CD14-positive monocyte (primary cell): ENCODE results near the gene SMAD3. TPM values are rescaled to one million over a fixed set of nuclear protein-coding genes. Genes with fewer than 3 reads are reported as not detected.

Experiments
- DNase-seq, 3 donors: peaks; one replicate each; pipeline ENCODE4 v3.0.0-alpha.2; 2011 to 2022
- H2AFZ ChIP-seq: 2 replicates; pipeline ENCODE4 v1.6.0; 2012; ENCODE audit warnings: mild to moderate bottlenecking, low read depth, low read length, inconsistent platforms; ENCODE audit not compliant: insufficient read depth, poor library complexity, severe bottlenecking
- H3K27ac ChIP-seq, 2 donors: 1 replicate in 1 of 2; 2 replicates in 1 of 2; pipeline ENCODE4 v1.5.1; 2012 to 2013; ENCODE audit warnings: low read length in 2 of 2, control low read depth in 1 of 2, inconsistent platforms in 1 of 2, low read depth in 1 of 2, mild to moderate bottlenecking in 1 of 2
- H3K27me3 ChIP-seq, 2 donors: one replicate each; pipeline versions ENCODE4 v1.6.0 to v1.6.1; 2011 to 2013; ENCODE audit warnings: low read length in 2 of 2; ENCODE audit not compliant: control insufficient read depth in 2 of 2, insufficient read depth in 2 of 2
- H3K36me3 ChIP-seq, 2 donors: replicated peaks in 1 of 2; 1 replicate in 1 of 2; 2 replicates in 1 of 2; pipeline versions ENCODE4 v1.5.1 to v1.6.1; 2012 to 2013; ENCODE audit warnings: low read length in 2 of 2, control low read depth in 1 of 2, inconsistent platforms in 1 of 2, mild to moderate bottlenecking in 1 of 2; ENCODE audit not compliant: insufficient read depth in 2 of 2, control insufficient read depth in 1 of 2
- H3K4me1 ChIP-seq, 2 donors: 1 replicate in 1 of 2; 2 replicates in 1 of 2; pipeline versions ENCODE4 v1.5.1 to v1.6.1; 2012 to 2013; ENCODE audit warnings: low read length in 2 of 2, control low read depth in 1 of 2, inconsistent platforms in 1 of 2, mild to moderate bottlenecking in 1 of 2, moderate library complexity in 1 of 2; ENCODE audit not compliant: insufficient read depth in 2 of 2, control insufficient read depth in 1 of 2
- H3K4me2 ChIP-seq: replicated peaks from 2 replicates; pipeline ENCODE3; 2012; ENCODE audit warnings: low read length, moderate library complexity, mild to moderate bottlenecking; ENCODE audit not compliant: poor library complexity, severe bottlenecking; ENCODE audit errors: extremely low read depth
- H3K4me3 ChIP-seq, 3 experiments: fragments of 200-600 bp in 1 of 3; sonication (generic) in 1 of 3; replicated peaks in 1 of 3; 1 replicate in 2 of 3; 2 replicates in 1 of 3; pipeline ENCODE4 v1.5.1; 2011 to 2013; ENCODE audit warnings: low read length in 3 of 3, mild to moderate bottlenecking in 3 of 3, control low read depth in 2 of 3, low read depth in 2 of 3, inconsistent platforms in 1 of 3, moderate library complexity in 1 of 3
- H3K79me2 ChIP-seq: 2 replicates; pipeline ENCODE4 v1.6.0; 2012; ENCODE audit warnings: mild to moderate bottlenecking, control low read depth, inconsistent platforms, low read length, moderate library complexity; ENCODE audit not compliant: insufficient read depth
- H3K9ac ChIP-seq: 2 replicates; pipeline ENCODE4 v1.6.0; 2017; ENCODE audit warnings: low read length, mild to moderate bottlenecking; ENCODE audit not compliant: insufficient read depth, poor library complexity, severe bottlenecking
- H3K9me3 ChIP-seq, 2 donors: replicated peaks in 1 of 2; 1 replicate in 1 of 2; 2 replicates in 1 of 2; pipeline versions ENCODE4 v1.5.1 to v1.6.1; 2012 to 2013; ENCODE audit warnings: low read length in 2 of 2, control low read depth in 1 of 2; ENCODE audit not compliant: control insufficient read depth in 1 of 2, insufficient read depth in 1 of 2
- H4K20me1 ChIP-seq: 2 replicates; pipeline ENCODE4 v1.6.0; 2012; ENCODE audit warnings: mild to moderate bottlenecking, low read length, control low read depth, moderate library complexity; ENCODE audit not compliant: insufficient read depth
- H3K27ac Mint-ChIP-seq, 7 donors: one replicate each; pipeline ENCODE4 v1.8.0; 2020; ENCODE audit warnings: mild to moderate bottlenecking in 7 of 7, mixed read lengths in 7 of 7, moderate library complexity in 6 of 7, inconsistent platforms in 2 of 7
- H3K27me3 Mint-ChIP-seq, 3 donors: one replicate each; pipeline ENCODE4 v1.8.0; 2021 to 2022; ENCODE audit warnings: low read depth in 3 of 3, mild to moderate bottlenecking in 3 of 3, mixed read lengths in 3 of 3, moderate library complexity in 3 of 3, inconsistent platforms in 1 of 3
- H3K36me3 Mint-ChIP-seq, 2 donors: one replicate each; pipeline ENCODE4 v1.8.0; 2020; ENCODE audit warnings: mixed read lengths in 2 of 2, inconsistent platforms in 1 of 2, mild to moderate bottlenecking in 1 of 2
- H3K4me1 Mint-ChIP-seq: one replicate; pipeline ENCODE4 v1.8.0; 2020; ENCODE audit warnings: mild to moderate bottlenecking, mixed read lengths
- H3K4me3 Mint-ChIP-seq, 2 donors: one replicate each; pipeline ENCODE4 v1.8.0; 2020; ENCODE audit warnings: mild to moderate bottlenecking in 2 of 2, mixed read lengths in 2 of 2, moderate library complexity in 1 of 2
- H3K9me3 Mint-ChIP-seq, 7 donors: one replicate each; pipeline ENCODE4 v1.8.0; 2020 to 2022; ENCODE audit warnings: mixed read lengths in 7 of 7, mild to moderate bottlenecking in 6 of 7, moderate library complexity in 6 of 7, inconsistent platforms in 2 of 7
- WGBS: methylation state at CpG from one replicate; pipeline ENCODE4 v1.1.5; 2013; ENCODE audit warnings: missing lambda C conversion rate; ENCODE audit not compliant: insufficient coverage; 5-methylcytosine and 5-hydroxymethylcytosine counted together
- intact Hi-C, 2 donors: fragments of 100-400 bp; cut with micrococcal nuclease; formaldehyde crosslinking; loops; one replicate each; pipeline versions ENCODE4 v1.15.0 to v1.15.1; 2023
- polyA plus RNA-seq, 3 donors: library from polyadenylated mRNA; depleted of rRNA in 1 of 3; unstranded in 2 of 3; stranded (reverse) in 1 of 3; fragments of 300-500 nt in 2 of 3; fragments of >200 nt in 1 of 3; fragmentation: Illumina TruSeq in 2 of 3; gene quantifications; 1 replicate in 2 of 3; 2 replicates in 1 of 3; pipeline ENCODE4 v1.2.3, GENCODE V29; 2012 to 2021
- TF ChIP-seq, protein P1 (sequence below): fragments of 200-600 bp; IDR thresholded peaks from one replicate; pipeline ENCODE4 v1.8.0; 2022; ENCODE audit warnings: antibody characterized with exemption, mild to moderate bottlenecking

Gene SMAD3
- polyA plus RNA-seq, 3 donors = 4.4 to 41.7 (median 5.4) TPM

DNA sequence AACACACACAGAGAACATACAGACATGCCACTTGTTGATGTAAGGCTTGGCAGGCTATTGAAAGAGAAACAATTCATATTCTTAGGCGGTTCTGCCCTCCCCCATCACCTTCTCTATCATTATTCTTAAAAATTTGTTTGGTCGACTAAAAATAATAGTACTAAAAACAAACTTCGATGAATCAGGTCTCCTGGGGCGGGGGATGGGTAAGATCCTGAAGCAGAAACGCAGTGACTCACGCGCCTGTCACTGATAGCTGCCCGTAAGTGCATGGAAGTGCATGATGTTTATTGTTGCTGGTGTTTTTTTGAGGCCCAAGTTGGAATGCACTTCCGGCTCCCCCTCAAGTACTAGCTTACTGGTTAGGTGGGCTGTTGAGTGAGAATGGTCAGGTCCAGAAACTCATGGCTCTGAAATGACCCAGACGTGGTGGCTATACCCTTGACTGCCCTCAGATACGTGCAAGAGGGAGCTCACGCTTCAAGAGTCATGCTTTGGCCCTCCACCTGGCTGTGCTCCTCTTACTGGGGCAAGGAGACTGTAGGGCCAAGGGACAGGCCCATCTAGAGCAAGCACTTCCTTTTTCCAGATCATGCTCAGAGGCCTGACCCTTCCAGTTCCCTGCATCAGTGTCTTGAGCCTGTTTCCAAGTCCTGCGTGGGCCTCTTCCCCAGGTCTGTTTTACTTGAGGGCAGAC is 10.9 kb downstream of the SMAD3 start:
- 88% methylated on average over 8 of the region's 13 CpGs for WGBS
- peaks cover 70% of the 10 kb centered on the region for H4K20me1 ChIP-seq
- H3K79me2 ChIP-seq = peaks cover 91% of the 10 kb centered on the region
- intact Hi-C loops = no loop called here
- peaks cover 35 to 61% of the 10 kb centered on the region in 2 donors for H3K36me3 Mint-ChIP-seq
- H3K4me1 ChIP-seq = peaks cover 82 to 91% of the 10 kb centered on the region in 2 donors
- peak overlapping the region; percentile 12 for H3K4me2 ChIP-seq
- H3K36me3 ChIP-seq = peaks cover under 1 to 10% of the 10 kb centered on the region in 2 donors
- no peak overlapping the region for H2AFZ ChIP-seq
- peak in 2 of 3 donors; percentile 54 to 76 for DNase-seq
- no peaks in the 10 kb centered on the region for H3K9me3 ChIP-seq
- peak overlapping the region; percentile 12 to 35 for H3K4me3 Mint-ChIP-seq
- no peaks in the 10 kb centered on the region for H3K27me3 ChIP-seq
- peak overlapping the region in 1 of 3 experiments; percentile 30 for H3K4me3 ChIP-seq
- peaks cover 0 to 4% (median 0%) of the 10 kb centered on the region in 3 donors for H3K27me3 Mint-ChIP-seq
- H3K27ac Mint-ChIP-seq = peak overlapping the region; percentile 89 to 99 (median 95)
- H3K27ac ChIP-seq = peak overlapping the region; percentile 19 to 84
- H3K9ac ChIP-seq = peak overlapping the region; percentile 19
- peaks cover 0 to 2% (median 0%) of the 10 kb centered on the region in 7 donors for H3K9me3 Mint-ChIP-seq
- peaks cover 89% of the 10 kb centered on the region for H3K4me1 Mint-ChIP-seq
- TF ChIP-seq, protein P1, sequence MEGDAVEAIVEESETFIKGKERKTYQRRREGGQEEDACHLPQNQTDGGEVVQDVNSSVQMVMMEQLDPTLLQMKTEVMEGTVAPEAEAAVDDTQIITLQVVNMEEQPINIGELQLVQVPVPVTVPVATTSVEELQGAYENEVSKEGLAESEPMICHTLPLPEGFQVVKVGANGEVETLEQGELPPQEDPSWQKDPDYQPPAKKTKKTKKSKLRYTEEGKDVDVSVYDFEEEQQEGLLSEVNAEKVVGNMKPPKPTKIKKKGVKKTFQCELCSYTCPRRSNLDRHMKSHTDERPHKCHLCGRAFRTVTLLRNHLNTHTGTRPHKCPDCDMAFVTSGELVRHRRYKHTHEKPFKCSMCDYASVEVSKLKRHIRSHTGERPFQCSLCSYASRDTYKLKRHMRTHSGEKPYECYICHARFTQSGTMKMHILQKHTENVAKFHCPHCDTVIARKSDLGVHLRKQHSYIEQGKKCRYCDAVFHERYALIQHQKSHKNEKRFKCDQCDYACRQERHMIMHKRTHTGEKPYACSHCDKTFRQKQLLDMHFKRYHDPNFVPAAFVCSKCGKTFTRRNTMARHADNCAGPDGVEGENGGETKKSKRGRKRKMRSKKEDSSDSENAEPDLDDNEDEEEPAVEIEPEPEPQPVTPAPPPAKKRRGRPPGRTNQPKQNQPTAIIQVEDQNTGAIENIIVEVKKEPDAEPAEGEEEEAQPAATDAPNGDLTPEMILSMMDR = no peak

DNA sequence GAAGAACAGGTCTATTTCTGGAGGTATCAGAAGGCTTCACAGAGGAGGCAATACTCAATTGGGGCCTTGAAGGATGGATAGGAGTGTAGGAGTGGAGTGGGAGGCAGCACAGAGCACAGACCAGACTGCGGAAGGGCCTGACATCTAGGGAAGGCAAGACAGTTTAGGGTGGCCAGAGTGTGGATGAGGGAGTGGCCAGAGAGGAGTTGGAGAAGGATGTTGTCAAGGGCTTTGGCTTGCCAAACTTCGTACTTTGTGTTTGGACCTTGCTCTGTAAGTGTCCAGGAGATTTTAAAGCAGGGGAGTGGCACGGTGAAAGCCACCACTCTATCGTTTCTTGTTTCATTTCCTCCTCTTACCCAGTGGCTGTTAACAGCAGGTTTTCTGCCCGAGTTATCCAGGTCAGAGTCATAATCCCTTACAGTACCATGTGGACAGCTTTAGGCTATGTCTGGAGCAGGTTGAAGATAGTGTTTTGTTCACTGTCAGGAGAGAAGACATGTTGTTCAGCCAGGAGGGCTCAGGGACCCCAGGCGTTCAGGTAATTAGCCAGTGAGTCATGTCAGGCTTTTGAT is 12.3 kb downstream of the SMAD3 start:
- Mint-ChIP-seq H3K27me3 (peaks cover 0 to 2% (median 0%) of the 10 kb centered on the region in 3 donors), H3K4me1 (peaks cover 96% of the 10 kb centered on the region), H3K36me3 (peaks cover 37 to 61% of the 10 kb centered on the region in 2 donors), H3K9me3 (peaks cover 0 to 2% (median 0%) of the 10 kb centered on the region in 7 donors), H3K4me3 (peak overlapping the region; percentile 1 to 48), H3K27ac (peak overlapping the region; percentile 55 to 95 (median 84))
- H3K4me3 ChIP-seq = peak overlapping the region in 1 of 3 experiments; percentile 30
- H3K79me2 ChIP-seq = peaks cover 91% of the 10 kb centered on the region
- no peak overlapping the region for H3K9ac ChIP-seq
- H3K9me3 ChIP-seq = no peaks in the 10 kb centered on the region
- WGBS = 94% methylated on average over 2 of the region's 6 CpGs
- peak overlapping the region; percentile 25 for H3K4me2 ChIP-seq
- DNase-seq = no peak
- intact Hi-C loops = no loop called here
- H3K4me1 ChIP-seq = peaks cover 91 to 98% of the 10 kb centered on the region in 2 donors
- H2AFZ ChIP-seq = no peak overlapping the region
- peaks cover 0 to 1% of the 10 kb centered on the region in 2 donors for H3K36me3 ChIP-seq
- peak overlapping the region; percentile 28 to 84 for H3K27ac ChIP-seq
- H3K27me3 ChIP-seq = no peaks in the 10 kb centered on the region
- TF ChIP-seq, protein P1 = no peak
- peaks cover 59% of the 10 kb centered on the region for H4K20me1 ChIP-seq
